D341Med (cell line): ENCODE results near the gene SUPT6H.
A peak's percentile ranks its signal among the peaks of the same experiment; 100 is the strongest.

Experiments used
- DNase-seq: peaks from one replicate; pipeline ENCODE4 v3.0.0; 2012; ENCODE audit warnings: low spot score

The SUPT6H gene

GRCh38 chr17:28737770-28738679 lies 76.0 kb downstream of the SUPT6H start:
- peak; percentile 30 for DNase-seq

GRCh38 chr17:28738680-28739384 lies 76.8 kb downstream of the SUPT6H start:
- DNase-seq, result peak; percentile 3

GRCh38 chr17:28740406-28741357 lies 78.7 kb downstream of the SUPT6H start:
- DNase-seq, result peak; percentile 12

- peak; percentile 28 for DNase-seq
These were observed 79.6 kb downstream of the SUPT6H start for GRCh38 chr17:28741358-28742349.

- peak; percentile 98 for DNase-seq
These were observed 81.5 kb downstream of the SUPT6H start, which contains the start of gene TRAF4 for GRCh38 chr17:28743243-28744103. Gene TRAF4, plus strand, starts transcription at chr17:28744011. Its CDS starts 102 bp downstream, at chr17:28744113.

GRCh38 chr17:28744104-28744971 lies 82.3 kb downstream of the SUPT6H start:
- peak; percentile 89 for DNase-seq

GRCh38 chr17:28744972-28745785 lies 83.2 kb downstream of the SUPT6H start:
- peak; percentile 58 for DNase-seq

- no peak for DNase-seq
These were observed 83.9 kb downstream of the SUPT6H start for GRCh38 chr17:28745786-28746411.

GRCh38 chr17:28746611-28747050 lies 84.6 kb downstream of the SUPT6H start:
- peak; percentile 80 for DNase-seq

GRCh38 chr17:28747051-28747691 lies 85.2 kb downstream of the SUPT6H start:
- peak; percentile 20 for DNase-seq

- DNase-seq, result no peak
These were observed 86.1 kb downstream of the SUPT6H start for GRCh38 chr17:28747801-28748750.

GRCh38 chr17:28748852-28749515 lies 87.0 kb downstream of the SUPT6H start:
- no peak for DNase-seq

GRCh38 chr17:28749516-28750177 lies 87.6 kb downstream of the SUPT6H start:
- DNase-seq, result no peak
